UCSD-AML1 (cell line): Measurements from ENCODE around the gene C12orf76.
"Not testable (repeated sequence)": the region's sequence is repeated elsewhere in the genome, so short reads cannot be mapped to it uniquely, and the experiment has no call there.

ENCODE experiments used
- DNase-seq: peaks from one replicate; lab custom pipeline; 2025; ENCODE audit not compliant: unreplicated experiment; lab: John Stamatoyannopoulos, UW

Gene C12orf76

GRCh38 chr12:110048242-110049027 is at the start of gene C12orf76:
Gene C12orf76 (minus strand): TSS chr12:110048522. CDS start chr12:110048495, 27 bp downstream.
- peak; percentile 95 for DNase-seq

- DNase-seq, result no peak
Observed at GRCh38 chr12:110093631-110094311, 45.4 kb upstream of the C12orf76 start.

GRCh38 chr12:110091136-110091711 is 42.9 kb upstream of the C12orf76 start:
- no peak for DNase-seq

GRCh38 chr12:110090266-110091135 is 42.2 kb upstream of the C12orf76 start:
- DNase-seq, result no peak

GRCh38 chr12:110088936-110089335 is 40.6 kb upstream of the C12orf76 start:
- no peak for DNase-seq

GRCh38 chr12:110088216-110088615 is 39.9 kb upstream of the C12orf76 start:
- DNase-seq, result not testable (repeated sequence)

- DNase-seq, result no peak
Observed at GRCh38 chr12:110084314-110085015, 36.1 kb upstream of the C12orf76 start.

GRCh38 chr12:110080410-110080809 is 32.1 kb upstream of the C12orf76 start:
- no peak for DNase-seq

GRCh38 chr12:110079477-110080400 is 31.4 kb upstream of the C12orf76 start:
- peak; percentile 76 for DNase-seq

- no peak for DNase-seq
Observed at GRCh38 chr12:110077800-110078199, 29.5 kb upstream of the C12orf76 start.

GRCh38 chr12:110075880-110076279 is 27.6 kb upstream of the C12orf76 start:
- DNase-seq, result no peak

GRCh38 chr12:110074089-110074488 is 25.8 kb upstream of the C12orf76 start:
- DNase-seq, result no peak

GRCh38 chr12:110073049-110073831 is 24.9 kb upstream of the C12orf76 start:
- no peak for DNase-seq

- not testable (repeated sequence) for DNase-seq
Observed at GRCh38 chr12:110072636-110073035, 24.3 kb upstream of the C12orf76 start.

GRCh38 chr12:110071967-110072366 is 23.6 kb upstream of the C12orf76 start:
- no peak for DNase-seq

GRCh38 chr12:110071504-110071903 is 23.2 kb upstream of the C12orf76 start:
- no peak for DNase-seq

- no peak for DNase-seq
Observed at GRCh38 chr12:110068654-110069053, 20.3 kb upstream of the C12orf76 start.

- DNase-seq, result not testable (repeated sequence)
Observed at GRCh38 chr12:110068115-110068514, 19.8 kb upstream of the C12orf76 start.

- DNase-seq, result no peak
Observed at GRCh38 chr12:110067531-110067930, 19.2 kb upstream of the C12orf76 start.
